K562 (cell line): ENCODE measurements around the gene ASIC3. TPM values are rescaled to one million over a fixed set of nuclear protein-coding genes. Genes with fewer than 3 reads are reported as not detected.

Experiments
- ARID3A ChIP-seq: IDR thresholded peaks from 2 replicates; pipeline ENCODE4 v1.6.1; 2012; ENCODE audit warnings: low read depth, low read length, improper control_type of control experiment, borderline replicate concordance
- ESRRA ChIP-seq: fragments of 450-650 bp; IDR thresholded peaks from 2 replicates; pipeline ENCODE4 v1.6.1; 2014; ENCODE audit warnings: low read depth, mild to moderate bottlenecking, moderate library complexity, borderline replicate concordance
- HLTF ChIP-seq: fragments of 450-650 bp; IDR thresholded peaks from 2 replicates; pipeline ENCODE4 v1.6.1; 2016
- KAT7 ChIP-seq: sonication (generic); formaldehyde crosslinking; IDR thresholded peaks from 2 replicates; pipeline ENCODE4 v1.8.0; 2022; ENCODE audit warnings: missing genetic modification reagents, mild to moderate bottlenecking, borderline replicate concordance
- KDM1A ChIP-seq, 2 experiments: fragments of 450-650 bp; IDR thresholded peaks; 2 replicates each; pipeline ENCODE4 v1.6.1; 2016; ENCODE audit warnings: mild to moderate bottlenecking in 2 of 2
- KLF10 ChIP-seq: fragments of 250-450 bp; sonication (Bioruptor Pico); IDR thresholded peaks from 2 replicates; pipeline ENCODE4 v1.6.1; 2021; ENCODE audit warnings: matching md5 sums
- MBD2 ChIP-seq: sonication (generic); IDR thresholded peaks from 2 replicates; pipeline ENCODE4 v1.6.1; 2016; ENCODE audit warnings: low read depth, borderline replicate concordance
- MCM3 ChIP-seq: fragments of 450-650 bp; IDR thresholded peaks from 2 replicates; pipeline ENCODE4 v1.6.1; 2016
- MYBL2 ChIP-seq, 2 experiments: fragments of 450-650 bp in 1 of 2; sonication (generic) in 1 of 2; formaldehyde crosslinking in 1 of 2; IDR thresholded peaks; 2 replicates each; pipeline versions ENCODE4 v1.6.1 to v1.8.1; 2017 to 2022; ENCODE audit warnings: borderline replicate concordance in 1 of 2, inconsistent platforms in 1 of 2, low read depth in 1 of 2, mild to moderate bottlenecking in 1 of 2, missing genetic modification reagents in 1 of 2, moderate library complexity in 1 of 2
- PCBP2 ChIP-seq: fragments of 200-400 bp; formaldehyde crosslinking; IDR thresholded peaks from 2 replicates; pipeline ENCODE4 v1.6.1; 2018; ENCODE audit warnings: low read length, low read depth, mild to moderate bottlenecking, moderate library complexity; ENCODE audit not compliant: poor library complexity, severe bottlenecking
- THRAP3 ChIP-seq: fragments of 450-650 bp; IDR thresholded peaks from 2 replicates; pipeline ENCODE4 v1.6.1; 2016; ENCODE audit warnings: mild to moderate bottlenecking, inconsistent platforms, borderline replicate concordance
- WHSC1 ChIP-seq: IDR thresholded peaks from one replicate; pipeline ENCODE4 v1.6.1; 2012; ENCODE audit warnings: low read length, control low read depth, inconsistent platforms
- ZNF134 ChIP-seq: fragments of 250-450 bp; sonication (Bioruptor Pico); conservative IDR thresholded peaks from 2 replicates; pipeline ENCODE4 v1.4.0; 2020
- ZNF24 ChIP-seq: fragments of 450-650 bp; IDR thresholded peaks from 2 replicates; pipeline ENCODE4 v1.6.1; 2016
- ZNF274 ChIP-seq: IDR thresholded peaks from 2 replicates; pipeline ENCODE4 v1.6.1; 2011; ENCODE audit warnings: low read depth, mild to moderate bottlenecking, low read length, moderate library complexity, borderline replicate concordance
- ZNF354B ChIP-seq: fragments of 250-450 bp; sonication (Bioruptor Pico); IDR thresholded peaks from 2 replicates; pipeline ENCODE4 v1.4.0; 2020
- ZZZ3 ChIP-seq: fragments of 450-650 bp; IDR thresholded peaks from 2 replicates; pipeline ENCODE4 v1.6.1; 2016; ENCODE audit warnings: antibody characterized with exemption, mild to moderate bottlenecking, moderate library complexity
- polyA plus RNA-seq, 8 experiments: library from polyadenylated mRNA; depleted of rRNA in 4 of 8; stranded (reverse) in 5 of 8; unstranded in 3 of 8; fragments of >200 nt; fragmentation: Nextera tagmentation in 2 of 8; fragmentation: Illumina TruSeq in 1 of 8; extraction: Ambion mirVana in 2 of 8; extraction: Trizol in 1 of 8; gene quantifications; 2 replicates each; pipeline versions ENCODE4 v1.2.1 to v1.2.3, GENCODE V29; 2011 to 2014; ENCODE audit warnings: inconsistent platforms in 1 of 8, missing spikeins in 1 of 8
- total RNA-seq, 7 experiments: library from RNA; depleted of rRNA in 6 of 7; stranded (reverse); fragments of >200 nt in 6 of 7; fragmentation: Illumina TruSeq in 2 of 7; extraction: Trizol in 2 of 7; gene quantifications; 2 replicates each; pipeline versions ENCODE4 v1.2.1 to v1.2.3, GENCODE V29; 2011 to 2021; ENCODE audit warnings: low replicate concordance in 1 of 7
- TF ChIP-seq, protein P1 (sequence below): fragments of 450-650 bp; IDR thresholded peaks from 2 replicates; pipeline ENCODE4 v1.6.1; 2016; ENCODE audit warnings: low read depth

ASIC3 gene
- total and polyA plus RNA-seq, 9 of the 15 experiments (the other 6 are each of a cell fraction or from before 2014, with no cell fraction given): 0.11 to 5.0 (median 0.87) TPM

DNA sequence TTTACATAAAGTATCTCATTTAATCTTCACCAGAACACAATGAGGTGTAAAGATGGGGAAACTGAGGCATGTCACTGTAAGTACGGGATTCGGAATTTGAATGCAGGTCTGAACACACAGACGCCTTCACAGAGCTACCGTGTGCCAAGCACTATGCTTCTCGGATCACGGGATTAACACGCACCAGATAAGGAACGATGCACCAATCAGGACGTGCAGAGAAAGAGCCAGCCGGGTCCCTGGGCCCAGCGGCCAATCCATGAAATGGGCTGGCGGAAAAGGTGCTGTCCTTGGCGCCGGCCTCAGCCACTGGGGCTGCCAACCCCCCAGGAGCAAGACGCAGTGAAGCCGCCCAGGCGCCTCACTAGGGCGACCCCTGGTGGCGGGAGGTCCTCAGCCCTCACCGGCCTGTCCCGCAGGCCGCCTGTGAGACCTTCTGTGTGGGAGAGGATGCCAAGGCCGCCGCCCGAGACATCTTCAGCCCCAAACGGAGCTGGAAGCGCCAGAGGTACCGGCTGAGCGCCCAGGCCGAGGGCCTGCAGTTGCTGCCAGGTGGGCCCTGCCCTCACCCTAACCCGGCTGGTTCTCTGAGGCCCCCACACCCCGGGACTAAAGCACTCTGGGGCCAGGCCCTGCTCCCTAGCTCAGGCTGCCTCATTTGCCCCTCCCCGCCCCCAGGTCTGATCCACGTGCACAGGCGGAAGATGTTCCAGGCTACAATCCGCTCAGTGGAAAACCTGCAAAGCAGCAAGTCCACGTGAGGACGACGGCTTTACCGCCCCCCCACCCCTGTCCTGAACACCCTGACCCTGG lies 39.6 kb upstream of the ASIC3 start (continued):
- TF ChIP-seq ZNF274 (no peak; the same call in 1 of the 2 replicates), ZNF134 (peak; percentile 73), ZNF354B (no peak), ARID3A (no peak), PCBP2 (no peak), KAT7 (CRISPR knock-in tag) (peak; percentile 86; the same call in 1 of the 2 replicates), ZNF24 (peak; percentile 90), HLTF (peak; percentile 67), ESRRA (peak; percentile 99), KDM1A (IDR thresholded peaks at IDR 0.05) (peak; percentile 86 to 94), MYBL2 (IDR thresholded peaks at IDR 0.05; ENCODE audit: low read depth) (peak; percentile 67; the same call in 1 of the 2 replicates), MYBL2 (CRISPR knock-in tag; IDR thresholded peaks at IDR 0.05; ENCODE audit: borderline replicate concordance) (no peak), THRAP3 (peak; percentile 96; the same call in 1 of the 2 replicates), WHSC1 (no peak), ZZZ3 (no peak), MCM3 (no peak), MBD2 (peak; percentile 70; the same call in 1 of the 2 replicates), KLF10 (CRISPR knock-in tag) (no peak)
- TF ChIP-seq, protein P1, sequence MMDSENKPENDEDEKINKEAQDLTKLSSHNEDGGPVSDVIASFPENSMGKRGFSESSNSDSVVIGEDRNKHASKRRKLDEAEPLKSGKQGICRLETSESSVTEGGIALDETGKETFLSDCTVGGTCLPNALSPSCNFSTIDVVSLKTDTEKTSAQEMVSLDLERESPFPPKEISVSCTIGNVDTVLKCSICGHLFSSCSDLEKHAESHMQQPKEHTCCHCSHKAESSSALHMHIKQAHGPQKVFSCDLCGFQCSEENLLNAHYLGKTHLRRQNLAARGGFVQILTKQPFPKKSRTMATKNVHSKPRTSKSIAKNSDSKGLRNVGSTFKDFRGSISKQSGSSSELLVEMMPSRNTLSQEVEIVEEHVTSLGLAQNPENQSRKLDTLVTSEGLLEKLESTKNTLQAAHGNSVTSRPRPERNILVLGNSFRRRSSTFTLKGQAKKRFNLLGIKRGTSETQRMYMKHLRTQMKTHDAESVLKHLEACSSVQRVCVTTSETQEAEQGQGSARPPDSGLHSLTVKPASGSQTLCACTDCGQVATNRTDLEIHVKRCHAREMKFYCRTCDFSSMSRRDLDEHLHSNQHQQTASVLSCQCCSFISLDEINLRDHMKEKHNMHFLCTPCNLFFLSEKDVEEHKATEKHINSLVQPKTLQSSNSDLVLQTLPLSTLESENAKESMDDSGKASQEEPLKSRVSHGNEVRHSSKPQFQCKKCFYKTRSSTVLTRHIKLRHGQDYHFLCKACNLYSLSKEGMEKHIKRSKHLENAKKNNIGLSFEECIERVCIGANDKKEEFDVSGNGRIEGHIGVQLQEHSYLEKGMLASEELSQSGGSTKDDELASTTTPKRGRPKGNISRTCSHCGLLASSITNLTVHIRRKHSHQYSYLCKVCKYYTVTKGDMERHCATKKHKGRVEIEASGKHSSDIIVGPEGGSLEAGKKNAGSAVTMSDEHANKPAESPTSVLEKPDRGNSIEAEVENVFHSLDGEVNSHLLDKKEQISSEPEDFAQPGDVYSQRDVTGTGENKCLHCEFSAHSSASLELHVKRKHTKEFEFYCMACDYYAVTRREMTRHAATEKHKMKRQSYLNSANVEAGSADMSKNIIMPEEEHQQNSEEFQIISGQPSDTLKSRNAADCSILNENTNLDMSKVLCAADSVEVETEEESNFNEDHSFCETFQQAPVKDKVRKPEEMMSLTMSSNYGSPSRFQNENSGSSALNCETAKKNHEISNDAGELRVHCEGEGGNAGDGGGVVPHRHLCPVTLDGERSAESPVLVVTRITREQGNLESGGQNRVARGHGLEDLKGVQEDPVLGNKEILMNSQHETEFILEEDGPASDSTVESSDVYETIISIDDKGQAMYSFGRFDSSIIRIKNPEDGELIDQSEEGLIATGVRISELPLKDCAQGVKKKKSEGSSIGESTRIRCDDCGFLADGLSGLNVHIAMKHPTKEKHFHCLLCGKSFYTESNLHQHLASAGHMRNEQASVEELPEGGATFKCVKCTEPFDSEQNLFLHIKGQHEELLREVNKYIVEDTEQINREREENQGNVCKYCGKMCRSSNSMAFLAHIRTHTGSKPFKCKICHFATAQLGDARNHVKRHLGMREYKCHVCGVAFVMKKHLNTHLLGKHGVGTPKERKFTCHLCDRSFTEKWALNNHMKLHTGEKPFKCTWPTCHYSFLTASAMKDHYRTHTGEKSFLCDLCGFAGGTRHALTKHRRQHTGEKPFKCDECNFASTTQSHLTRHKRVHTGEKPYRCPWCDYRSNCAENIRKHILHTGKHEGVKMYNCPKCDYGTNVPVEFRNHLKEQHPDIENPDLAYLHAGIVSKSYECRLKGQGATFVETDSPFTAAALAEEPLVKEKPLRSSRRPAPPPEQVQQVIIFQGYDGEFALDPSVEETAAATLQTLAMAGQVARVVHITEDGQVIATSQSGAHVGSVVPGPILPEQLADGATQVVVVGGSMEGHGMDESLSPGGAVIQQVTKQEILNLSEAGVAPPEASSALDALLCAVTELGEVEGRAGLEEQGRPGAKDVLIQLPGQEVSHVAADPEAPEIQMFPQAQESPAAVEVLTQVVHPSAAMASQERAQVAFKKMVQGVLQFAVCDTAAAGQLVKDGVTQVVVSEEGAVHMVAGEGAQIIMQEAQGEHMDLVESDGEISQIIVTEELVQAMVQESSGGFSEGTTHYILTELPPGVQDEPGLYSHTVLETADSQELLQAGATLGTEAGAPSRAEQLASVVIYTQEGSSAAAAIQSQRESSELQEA: no peak
